ENCODE results near the gene TNP2.
A peak's percentile ranks its signal among the peaks of the same experiment; 100 is the strongest.
"Not testable (repeated sequence)": the region's sequence is repeated elsewhere in the genome, so short reads cannot be mapped to it uniquely, and the experiment has no call there.

Gene TNP2

GRCh38 chr16:11224894-11225676, 44.0 kb downstream of the TNP2 start:
- Histone ChIP-seq H3K27ac (ENCODE audit: low read depth, low read length) (no peak overlapping the region), H3K36me3 (ENCODE audit: control insufficient read depth, low read length) (no peaks in the 10 kb centered on the region), H3K4me1 (ENCODE audit: control insufficient read depth, low read length) (peaks cover 20% of the 10 kb centered on the region), H3F3A (ENCODE audit: control insufficient read depth, insufficient read depth) (no peaks in the 10 kb centered on the region), H3K9me3 (ENCODE audit: control insufficient read depth, insufficient read depth, low read length) (no peaks in the 10 kb centered on the region; the same call in 1 of the 2 replicates), H4K20me1 (ENCODE audit: control insufficient read depth, insufficient read depth, low read depth, low read length) (no peaks in the 10 kb centered on the region), H3K4me3 (ENCODE audit: low read length) (no peak overlapping the region), H3K4me2 (ENCODE audit: low read length) (peak overlapping the region; percentile 45), H3K79me2 (ENCODE audit: control insufficient read depth, low read length) (no peaks in the 10 kb centered on the region), H3K9me2 (replicated peaks; ENCODE audit: control insufficient read depth, low read length) (no peaks in the 10 kb centered on the region), H3K27me3 (ENCODE audit: control insufficient read depth, low read length) (peaks cover 50% of the 10 kb centered on the region)
- TF ChIP-seq, protein P1, sequence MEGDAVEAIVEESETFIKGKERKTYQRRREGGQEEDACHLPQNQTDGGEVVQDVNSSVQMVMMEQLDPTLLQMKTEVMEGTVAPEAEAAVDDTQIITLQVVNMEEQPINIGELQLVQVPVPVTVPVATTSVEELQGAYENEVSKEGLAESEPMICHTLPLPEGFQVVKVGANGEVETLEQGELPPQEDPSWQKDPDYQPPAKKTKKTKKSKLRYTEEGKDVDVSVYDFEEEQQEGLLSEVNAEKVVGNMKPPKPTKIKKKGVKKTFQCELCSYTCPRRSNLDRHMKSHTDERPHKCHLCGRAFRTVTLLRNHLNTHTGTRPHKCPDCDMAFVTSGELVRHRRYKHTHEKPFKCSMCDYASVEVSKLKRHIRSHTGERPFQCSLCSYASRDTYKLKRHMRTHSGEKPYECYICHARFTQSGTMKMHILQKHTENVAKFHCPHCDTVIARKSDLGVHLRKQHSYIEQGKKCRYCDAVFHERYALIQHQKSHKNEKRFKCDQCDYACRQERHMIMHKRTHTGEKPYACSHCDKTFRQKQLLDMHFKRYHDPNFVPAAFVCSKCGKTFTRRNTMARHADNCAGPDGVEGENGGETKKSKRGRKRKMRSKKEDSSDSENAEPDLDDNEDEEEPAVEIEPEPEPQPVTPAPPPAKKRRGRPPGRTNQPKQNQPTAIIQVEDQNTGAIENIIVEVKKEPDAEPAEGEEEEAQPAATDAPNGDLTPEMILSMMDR (IDR thresholded peaks at IDR 0.05; ENCODE audit: low read depth, low read length, poor library complexity, severe bottlenecking): no peak
- no peak for TF ChIP-seq EZH2phosphoT487 (IDR thresholded peaks at IDR 0.05; ENCODE audit: borderline replicate concordance, low read length)

GRCh38 chr16:11224096-11224893, 44.8 kb downstream of the TNP2 start:
- peaks cover 20% of the 10 kb centered on the region for H3K4me1 ChIP-seq (ENCODE audit: control insufficient read depth, low read length)
- H3K9me3 ChIP-seq (ENCODE audit: control insufficient read depth, insufficient read depth, low read length): peaks cover 6% of the 10 kb centered on the region
- no peaks in the 10 kb centered on the region for H3F3A ChIP-seq (ENCODE audit: control insufficient read depth, insufficient read depth)
- H3K27ac ChIP-seq (ENCODE audit: low read depth, low read length): no peak overlapping the region
- H3K27me3 ChIP-seq (ENCODE audit: control insufficient read depth, low read length): peaks cover 46% of the 10 kb centered on the region
- H3K36me3 ChIP-seq (ENCODE audit: control insufficient read depth, low read length): no peaks in the 10 kb centered on the region
- H3K9me2 ChIP-seq (replicated peaks; ENCODE audit: control insufficient read depth, low read length): no peaks in the 10 kb centered on the region
- H4K20me1 ChIP-seq (ENCODE audit: control insufficient read depth, insufficient read depth, low read depth, low read length): no peaks in the 10 kb centered on the region
- peak overlapping the region; percentile 45 for H3K4me2 ChIP-seq (ENCODE audit: low read length)
- no peak overlapping the region for H3K4me3 ChIP-seq (ENCODE audit: low read length)
- no peaks in the 10 kb centered on the region for H3K79me2 ChIP-seq (ENCODE audit: control insufficient read depth, low read length)
- TF ChIP-seq, protein P1 (IDR thresholded peaks at IDR 0.05; ENCODE audit: low read depth, low read length, poor library complexity, severe bottlenecking): no peak
- no peak; the same call in 1 of the 2 replicates for TF ChIP-seq EZH2phosphoT487 (IDR thresholded peaks at IDR 0.05; ENCODE audit: borderline replicate concordance, low read length)

DNA sequence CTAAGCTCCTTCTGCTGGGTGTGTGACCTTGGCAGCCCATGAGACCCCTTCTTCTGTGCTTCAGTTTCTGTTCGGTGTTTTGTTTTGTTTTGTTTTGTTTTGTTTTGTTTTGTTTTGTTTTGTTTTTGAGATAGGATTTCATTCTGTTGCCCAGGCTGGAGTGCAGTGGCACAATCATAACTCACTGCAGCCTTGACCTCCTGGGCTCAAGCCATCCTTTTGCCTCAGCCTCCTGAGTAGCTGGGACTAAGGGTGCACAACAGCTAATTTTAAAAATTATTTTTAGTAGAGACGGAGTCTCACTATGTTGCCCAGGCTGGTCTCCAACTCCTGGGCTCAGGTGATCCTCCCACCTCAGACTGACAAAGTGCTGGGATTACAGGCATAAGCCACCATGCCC, 48.6 kb downstream of the TNP2 start:
- H3K4me1 ChIP-seq (ENCODE audit: control insufficient read depth, low read length): peaks cover 17% of the 10 kb centered on the region
- H3K4me2 ChIP-seq (ENCODE audit: low read length); H3K36me3 ChIP-seq (ENCODE audit: control insufficient read depth, low read length); H3F3A ChIP-seq (ENCODE audit: control insufficient read depth, insufficient read depth); H4K20me1 ChIP-seq (ENCODE audit: control insufficient read depth, insufficient read depth, low read depth, low read length); H3K4me3 ChIP-seq (ENCODE audit: low read length); H3K27ac ChIP-seq (ENCODE audit: low read depth, low read length); H3K79me2 ChIP-seq (ENCODE audit: control insufficient read depth, low read length); H3K9me2 ChIP-seq (replicated peaks; ENCODE audit: control insufficient read depth, low read length): not testable (repeated sequence)
- peaks cover 24% of the 10 kb centered on the region for H3K27me3 ChIP-seq (ENCODE audit: control insufficient read depth, low read length)
- H3K9me3 ChIP-seq (ENCODE audit: control insufficient read depth, insufficient read depth, low read length): peaks cover 23% of the 10 kb centered on the region

- peaks cover 3% of the 10 kb centered on the region for H3K4me1 ChIP-seq (ENCODE audit: control insufficient read depth, low read length)
- no peaks in the 10 kb centered on the region for H3F3A ChIP-seq (ENCODE audit: control insufficient read depth, insufficient read depth)
- H3K4me2 ChIP-seq (ENCODE audit: low read length): no peak overlapping the region
- H3K9me3 ChIP-seq (ENCODE audit: control insufficient read depth, insufficient read depth, low read length): peaks cover 23% of the 10 kb centered on the region
- H4K20me1 ChIP-seq (ENCODE audit: control insufficient read depth, insufficient read depth, low read depth, low read length): no peaks in the 10 kb centered on the region
- H3K79me2 ChIP-seq (ENCODE audit: control insufficient read depth, low read length): no peaks in the 10 kb centered on the region
- peaks cover 10% of the 10 kb centered on the region for H3K27me3 ChIP-seq (ENCODE audit: control insufficient read depth, low read length)
- no peaks in the 10 kb centered on the region for H3K9me2 ChIP-seq (replicated peaks; ENCODE audit: control insufficient read depth, low read length)
- no peak overlapping the region for H3K27ac ChIP-seq (ENCODE audit: low read depth, low read length)
- H3K36me3 ChIP-seq (ENCODE audit: control insufficient read depth, low read length): no peaks in the 10 kb centered on the region
- H3K4me3 ChIP-seq (ENCODE audit: low read length): no peak overlapping the region
- TF ChIP-seq, protein P1 (IDR thresholded peaks at IDR 0.05; ENCODE audit: low read depth, low read length, poor library complexity, severe bottlenecking): no peak
- no peak for TF ChIP-seq EZH2phosphoT487 (IDR thresholded peaks at IDR 0.05; ENCODE audit: borderline replicate concordance, low read length)
Measured at GRCh38 chr16:11219178-11219577, 49.9 kb downstream of the TNP2 start.
